Breast epithelium (tissue), 3 donors: ENCODE results near the gene PSMD1.

Experiments
- CTCF ChIP-seq, 3 donors: fragments of 450-650 bp; IDR thresholded peaks; one replicate each; pipeline ENCODE4 v1.5.1; 2016 to 2017; ENCODE audit warnings: antibody characterized with exemption in 3 of 3, mild to moderate bottlenecking in 3 of 3, moderate library complexity in 3 of 3
- POLR2A ChIP-seq: fragments of 450-650 bp; IDR thresholded peaks from one replicate; pipeline ENCODE4 v1.6.1; 2016; ENCODE audit warnings: antibody characterized with exemption, mild to moderate bottlenecking, moderate library complexity

GRCh38 chr2:231134910-231135655 lies 78.4 kb downstream of the PSMD1 start:
- no peak for TF ChIP-seq CTCF (IDR thresholded peaks at IDR 0.05)
- no peak for TF ChIP-seq POLR2A
